ENCODE results near the gene NAA60. TPM values are rescaled to one million over a fixed set of nuclear protein-coding genes. Genes with fewer than 3 reads are reported as not detected.

NAA60 gene
- polyA plus RNA-seq, 1 of the 3 experiments (the other 2 are of a cell fraction): 17.2 TPM

GRCh38 chr16:3401719-3402397 lies 41.6 kb upstream of the NAA60 start:
- Histone ChIP-seq H3K36me3 (replicated peaks in 1 of 2; ENCODE audit: control insufficient read depth in 1 of 2, insufficient read depth in 2 of 2, low read length in 1 of 2) (peaks cover 38 to 65% of the 10 kb centered on the region in 2 experiments), H3K27me3 (ENCODE audit: insufficient read depth) (no peaks in the 10 kb centered on the region), H3K9ac (peak overlapping the region; percentile 81), H3K9me3 (peaks cover 14% of the 10 kb centered on the region; the same call in 1 of the 2 replicates), H3K4me3 (ENCODE audit: low read depth in 2 of 2, low read length in 1 of 2) (peak overlapping the region; percentile 92 to 94), H4K20me1 (ENCODE audit: insufficient read depth) (no peaks in the 10 kb centered on the region), H3K27ac (ENCODE audit: low read depth in 2 of 2, low read length in 1 of 2) (peak overlapping the region; percentile 47 to 84), H2AFZ (ENCODE audit: low read depth) (peak overlapping the region; percentile 47), H3K4me1 (ENCODE audit: control insufficient read depth in 1 of 2, insufficient read depth in 2 of 2, low read depth in 1 of 2, low read length in 1 of 2) (peaks cover 0 to 4% of the 10 kb centered on the region in 2 experiments; a peak in 2 of 4 replicates), H3K79me2 (ENCODE audit: insufficient read depth) (peaks cover 59% of the 10 kb centered on the region), H3K4me2 (peak overlapping the region; percentile 79), H3K9me2 (no peaks in the 10 kb centered on the region), H3F3A (replicated peaks; ENCODE audit: insufficient read depth) (peaks cover 11% of the 10 kb centered on the region)
- TF ChIP-seq, protein P1, sequence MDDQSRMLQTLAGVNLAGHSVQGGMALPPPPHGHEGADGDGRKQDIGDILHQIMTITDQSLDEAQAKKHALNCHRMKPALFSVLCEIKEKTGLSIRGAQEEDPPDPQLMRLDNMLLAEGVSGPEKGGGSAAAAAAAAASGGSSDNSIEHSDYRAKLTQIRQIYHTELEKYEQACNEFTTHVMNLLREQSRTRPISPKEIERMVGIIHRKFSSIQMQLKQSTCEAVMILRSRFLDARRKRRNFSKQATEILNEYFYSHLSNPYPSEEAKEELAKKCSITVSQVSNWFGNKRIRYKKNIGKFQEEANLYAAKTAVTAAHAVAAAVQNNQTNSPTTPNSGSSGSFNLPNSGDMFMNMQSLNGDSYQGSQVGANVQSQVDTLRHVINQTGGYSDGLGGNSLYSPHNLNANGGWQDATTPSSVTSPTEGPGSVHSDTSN (IDR thresholded peaks at IDR 0.05): no peak
- no peak for TF ChIP-seq CHD2 (IDR thresholded peaks at IDR 0.05; ENCODE audit: low read length, partially characterized antibody)
- TF ChIP-seq FOSL2 (IDR thresholded peaks at IDR 0.05; ENCODE audit: borderline replicate concordance, low read depth): no peak
- no peak for TF ChIP-seq POLR2AphosphoS5 (IDR thresholded peaks at IDR 0.05; ENCODE audit: low read depth, low read length)
- no peak for TF ChIP-seq EZH2phosphoT487 (IDR thresholded peaks at IDR 0.05; ENCODE audit: borderline replicate concordance, low read depth)
- TF ChIP-seq, protein P2, sequence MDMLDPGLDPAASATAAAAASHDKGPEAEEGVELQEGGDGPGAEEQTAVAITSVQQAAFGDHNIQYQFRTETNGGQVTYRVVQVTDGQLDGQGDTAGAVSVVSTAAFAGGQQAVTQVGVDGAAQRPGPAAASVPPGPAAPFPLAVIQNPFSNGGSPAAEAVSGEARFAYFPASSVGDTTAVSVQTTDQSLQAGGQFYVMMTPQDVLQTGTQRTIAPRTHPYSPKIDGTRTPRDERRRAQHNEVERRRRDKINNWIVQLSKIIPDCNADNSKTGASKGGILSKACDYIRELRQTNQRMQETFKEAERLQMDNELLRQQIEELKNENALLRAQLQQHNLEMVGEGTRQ (IDR thresholded peaks at IDR 0.05; ENCODE audit: borderline replicate concordance, low read depth, low read length): no peak
- no peak for TF ChIP-seq FOXM1 (IDR thresholded peaks at IDR 0.05; ENCODE audit: low read depth)
- no peak for TF ChIP-seq USF1 (IDR thresholded peaks at IDR 0.05; ENCODE audit: borderline replicate concordance, low read depth)
- no peak for TF ChIP-seq SIN3A (IDR thresholded peaks at IDR 0.05; ENCODE audit: borderline replicate concordance, low read depth, low read length)
- DNase-seq: peak; percentile 55
- WGBS (ENCODE audit: low lambda C conversion rate): 15% methylated on average over 16 of the region's 17 CpGs
- ChIA-PET POLR2A (interaction anchor here (0.6 kb wide), 2 partner anchors 566 to 1466 kb away, joined by 3 to 4 read pairs; no protein-coding TSS in a partner anchor), CTCF (interaction anchor here (0.8 to 1.0 kb wide), 2 partner anchors 55 to 105 kb away, joined by 3 read pairs; no protein-coding TSS in a partner anchor)

DNA sequence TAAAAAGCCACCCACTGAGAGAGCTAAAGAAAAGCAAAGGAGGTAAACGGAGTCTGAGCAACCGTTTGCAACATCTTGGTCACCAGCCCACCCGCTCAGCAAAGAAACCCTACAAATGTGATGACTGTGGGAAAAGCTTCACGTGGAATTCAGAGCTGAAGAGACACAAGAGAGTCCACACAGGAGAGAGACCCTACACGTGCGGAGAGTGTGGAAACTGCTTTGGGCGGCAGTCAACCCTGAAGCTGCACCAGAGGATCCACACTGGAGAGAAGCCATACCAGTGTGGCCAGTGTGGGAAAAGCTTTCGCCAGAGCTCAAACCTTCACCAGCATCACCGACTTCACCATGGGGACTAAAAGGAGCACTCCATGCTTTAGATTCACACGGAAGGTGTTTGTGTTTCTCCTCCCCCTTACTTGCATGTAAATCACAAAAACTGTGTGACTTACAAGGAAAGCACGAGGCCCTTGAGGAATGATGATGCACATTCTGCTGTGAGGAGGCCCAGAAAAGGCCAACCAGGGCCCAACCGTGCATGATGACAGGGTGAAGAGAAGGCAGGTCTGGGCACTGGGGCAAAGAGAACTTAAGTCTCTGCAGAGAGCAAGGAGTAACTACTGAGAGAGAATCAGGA lies 34.8 kb upstream of the NAA60 start:
- no peak for DNase-seq
- Histone ChIP-seq H3K9me2 (no peaks in the 10 kb centered on the region), H3K4me2 (no peak overlapping the region), H4K20me1 (ENCODE audit: insufficient read depth) (no peaks in the 10 kb centered on the region), H2AFZ (ENCODE audit: low read depth) (no peak overlapping the region), H3K36me3 (replicated peaks in 1 of 2; ENCODE audit: control insufficient read depth in 1 of 2, insufficient read depth in 2 of 2, low read length in 1 of 2) (peaks cover 29 to 63% of the 10 kb centered on the region in 2 experiments), H3K9me3 (peaks cover 37% of the 10 kb centered on the region), H3K79me2 (ENCODE audit: insufficient read depth) (peaks cover 9% of the 10 kb centered on the region; the same call in 1 of the 2 replicates), H3K4me3 (ENCODE audit: low read depth in 2 of 2, low read length in 1 of 2) (no peak overlapping the region; a peak in 1 of 4 replicates), H3K9ac (no peak overlapping the region), H3F3A (replicated peaks; ENCODE audit: insufficient read depth) (no peaks in the 10 kb centered on the region), H3K27me3 (ENCODE audit: insufficient read depth) (no peaks in the 10 kb centered on the region), H3K4me1 (ENCODE audit: control insufficient read depth in 1 of 2, insufficient read depth in 2 of 2, low read depth in 1 of 2, low read length in 1 of 2) (no peaks in the 10 kb centered on the region), H3K27ac (ENCODE audit: low read depth in 2 of 2, low read length in 1 of 2) (no peak overlapping the region)
- WGBS (ENCODE audit: low lambda C conversion rate): 93% methylated on average over 12 of the region's 12 CpGs
- TF ChIP-seq EP300 (IDR thresholded peaks at IDR 0.05; ENCODE audit: borderline replicate concordance in 1 of 2, low read depth in 1 of 2, low read length in 1 of 2): no peak
- ChIA-PET CTCF (no interaction called here), POLR2A (no interaction called here)
